WTC11 (cell line): ENCODE data around the gene RPL41.

Experiments used
- ATF3 ChIP-seq: sonication (generic); formaldehyde crosslinking; conservative IDR thresholded peaks from 2 replicates; pipeline ENCODE4 v1.8.1; 2022; ENCODE audit warnings: mild to moderate bottlenecking, missing genetic modification reagents
- CTCF ChIP-seq: fragments of 200-600 bp; IDR thresholded peaks from 2 replicates; pipeline ENCODE4 v1.8.0; 2022; ENCODE audit warnings: antibody characterized with exemption
- HMGA2 ChIP-seq: fragments of 250-450 bp; sonication (Bioruptor Pico); IDR thresholded peaks from 2 replicates; pipeline ENCODE4 v1.4.0; 2021; ENCODE audit warnings: mild to moderate bottlenecking, moderate library complexity
- JUN ChIP-seq: sonication (generic); formaldehyde crosslinking; IDR thresholded peaks from 2 replicates; pipeline ENCODE4 v1.8.0; 2023; ENCODE audit warnings: mild to moderate bottlenecking, missing genetic modification reagents
- SOX15 ChIP-seq: fragments of 250-450 bp; sonication (Bioruptor Pico); IDR thresholded peaks from 2 replicates; pipeline ENCODE4 v1.9.0; 2021; ENCODE audit warnings: mild to moderate bottlenecking
- ZNF138 ChIP-seq: sonication (generic); formaldehyde crosslinking; conservative IDR thresholded peaks from 2 replicates; pipeline ENCODE4 v1.8.1; 2022; ENCODE audit warnings: mild to moderate bottlenecking, moderate library complexity, missing genetic modification reagents

DNA sequence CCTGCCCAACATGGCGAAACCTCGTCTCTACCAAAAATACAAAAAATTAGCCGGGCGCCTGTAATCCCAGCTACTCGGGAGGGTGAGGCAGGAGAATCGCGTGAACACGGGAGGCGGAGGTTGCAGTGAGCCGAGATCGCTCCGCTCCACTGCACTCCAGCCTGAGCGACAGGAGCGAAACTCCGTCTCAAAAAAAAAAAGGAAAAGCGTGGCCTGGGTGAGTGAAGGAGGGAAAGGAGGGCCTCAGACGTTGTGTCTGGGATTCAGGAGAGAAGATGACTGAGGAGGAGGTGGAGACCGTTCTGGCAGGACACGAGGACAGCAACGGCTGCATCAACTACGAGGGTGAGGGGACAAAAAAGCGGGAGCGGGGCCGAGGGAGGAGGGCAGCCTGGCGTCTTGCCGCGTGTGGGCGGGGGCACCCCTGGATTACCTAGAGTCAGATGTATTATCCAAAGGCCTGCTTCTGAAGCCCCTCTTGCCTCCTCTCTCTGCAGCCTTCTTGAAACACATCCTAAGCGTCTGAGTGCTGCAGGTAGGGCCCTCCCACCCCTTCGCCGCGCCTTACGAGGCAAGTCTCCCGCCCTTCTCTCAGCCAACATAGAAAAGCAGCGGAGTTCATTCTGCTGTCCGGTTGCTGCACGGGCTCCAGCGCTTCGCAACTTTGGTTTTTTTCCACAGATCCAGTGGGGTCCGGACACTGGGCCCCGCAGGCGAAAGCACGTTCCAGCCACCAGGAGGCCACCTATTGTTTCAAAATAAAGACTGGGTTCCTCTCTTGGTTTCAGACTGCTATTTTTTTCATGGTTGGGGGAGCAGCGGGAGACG lies 41.0 kb downstream of the RPL41 start:
- no peak for TF ChIP-seq HMGA2 (CRISPR knock-in tag)
- no peak for TF ChIP-seq SOX15 (CRISPR knock-in tag)
- no peak for TF ChIP-seq ZNF138 (CRISPR knock-in tag)
- TF ChIP-seq JUN (CRISPR knock-in tag) = no peak
- no peak; the same call in 1 of the 2 replicates for TF ChIP-seq CTCF
- TF ChIP-seq ATF3 (CRISPR knock-in tag) = no peak
